Activated CD4-positive, CD25-positive, alpha-beta regulatory T cell treated with anti-CD3 and anti-CD28 coated beads, Interleukin-2, amount 50 U/mL, for 16 hours (primary cell): ENCODE data around the gene FAM217A.

Experiments
- DNase-seq: peaks from one replicate; pipeline ENCODE4 v3.0.0-alpha.2; 2020; ENCODE audit warnings: low read depth, low spot score

FAM217A gene

GRCh38 chr6:4085332-4085700 lies 6.4 kb upstream of the FAM217A start:
- DNase-seq, result no peak

- DNase-seq, result no peak
Measured at GRCh38 chr6:4084444-4085331, 5.8 kb upstream of the FAM217A start.

- no peak for DNase-seq
Measured at GRCh38 chr6:4074478-4075235, 4.3 kb downstream of the FAM217A start.

- DNase-seq, result no peak
Measured at GRCh38 chr6:4071330-4071729, 7.6 kb downstream of the FAM217A start.

GRCh38 chr6:4069199-4069598 lies 9.7 kb downstream of the FAM217A start:
- DNase-seq, result no peak

GRCh38 chr6:4067673-4068072 lies 11.3 kb downstream of the FAM217A start:
- DNase-seq, result no peak

- no peak for DNase-seq
Measured at GRCh38 chr6:4066029-4066755, 12.7 kb downstream of the FAM217A start.

- DNase-seq, result peak; percentile 31
Measured at GRCh38 chr6:4059115-4059777, 19.7 kb downstream of the FAM217A start.

GRCh38 chr6:4057036-4057435 lies 21.9 kb downstream of the FAM217A start:
- no peak for DNase-seq

- DNase-seq, result no peak
Measured at GRCh38 chr6:4055420-4056041, 23.4 kb downstream of the FAM217A start.

- DNase-seq, result no peak
Measured at GRCh38 chr6:4049246-4049645, 29.7 kb downstream of the FAM217A start.

- DNase-seq, result no peak
Measured at GRCh38 chr6:4041480-4041879, 37.5 kb downstream of the FAM217A start.

GRCh38 chr6:4039348-4039747 lies 39.6 kb downstream of the FAM217A start:
- no peak for DNase-seq

GRCh38 chr6:4036581-4036980 lies 42.4 kb downstream of the FAM217A start:
- DNase-seq, result no peak

GRCh38 chr6:4032475-4032874 lies 46.5 kb downstream of the FAM217A start:
- DNase-seq, result no peak

GRCh38 chr6:4031442-4031841 lies 47.5 kb downstream of the FAM217A start:
- DNase-seq, result no peak

GRCh38 chr6:4030669-4031068 lies 48.3 kb downstream of the FAM217A start:
- no peak for DNase-seq

- DNase-seq, result no peak
Measured at GRCh38 chr6:4029687-4030086, 49.2 kb downstream of the FAM217A start.

GRCh38 chr6:4028051-4028450 lies 50.9 kb downstream of the FAM217A start:
- DNase-seq, result no peak

- no peak for DNase-seq
Measured at GRCh38 chr6:4025681-4026080, 53.3 kb downstream of the FAM217A start.

- DNase-seq, result no peak
Measured at GRCh38 chr6:4023240-4023639, 55.7 kb downstream of the FAM217A start.
